Astrocyte of the spinal cord (primary cell): ENCODE results near the gene PER2.
"Not testable (repeated sequence)": the region's sequence is repeated elsewhere in the genome, so short reads cannot be mapped to it uniquely, and the experiment has no call there.

ENCODE experiments used
- DNase-seq: peaks from one replicate; pipeline ENCODE4 v3.0.0; 2011; ENCODE audit warnings: low read depth, low spot score
- H3K4me3 ChIP-seq: 2 replicates; pipeline ENCODE4 v1.5.1; 2011; ENCODE audit warnings: low read depth, mild to moderate bottlenecking, low read length, moderate library complexity
- in situ Hi-C: cut with HindIII; loops from 2 replicates; pipeline ENCODE4 v1.10.0; 2017; ENCODE audit warnings: low sequenced_read_pairs
- TF ChIP-seq, protein P1 (sequence below): IDR thresholded peaks from 2 replicates; pipeline ENCODE4 v1.5.1; 2012; ENCODE audit warnings: low read depth, mild to moderate bottlenecking, low read length, inconsistent platforms

The PER2 gene

GRCh38 chr2:238313289-238313990 is 25.0 kb upstream of the PER2 start:
- TF ChIP-seq, protein P1, sequence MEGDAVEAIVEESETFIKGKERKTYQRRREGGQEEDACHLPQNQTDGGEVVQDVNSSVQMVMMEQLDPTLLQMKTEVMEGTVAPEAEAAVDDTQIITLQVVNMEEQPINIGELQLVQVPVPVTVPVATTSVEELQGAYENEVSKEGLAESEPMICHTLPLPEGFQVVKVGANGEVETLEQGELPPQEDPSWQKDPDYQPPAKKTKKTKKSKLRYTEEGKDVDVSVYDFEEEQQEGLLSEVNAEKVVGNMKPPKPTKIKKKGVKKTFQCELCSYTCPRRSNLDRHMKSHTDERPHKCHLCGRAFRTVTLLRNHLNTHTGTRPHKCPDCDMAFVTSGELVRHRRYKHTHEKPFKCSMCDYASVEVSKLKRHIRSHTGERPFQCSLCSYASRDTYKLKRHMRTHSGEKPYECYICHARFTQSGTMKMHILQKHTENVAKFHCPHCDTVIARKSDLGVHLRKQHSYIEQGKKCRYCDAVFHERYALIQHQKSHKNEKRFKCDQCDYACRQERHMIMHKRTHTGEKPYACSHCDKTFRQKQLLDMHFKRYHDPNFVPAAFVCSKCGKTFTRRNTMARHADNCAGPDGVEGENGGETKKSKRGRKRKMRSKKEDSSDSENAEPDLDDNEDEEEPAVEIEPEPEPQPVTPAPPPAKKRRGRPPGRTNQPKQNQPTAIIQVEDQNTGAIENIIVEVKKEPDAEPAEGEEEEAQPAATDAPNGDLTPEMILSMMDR: no peak
- DNase-seq: no peak
- in situ Hi-C loops: no loop called here
- H3K4me3 ChIP-seq: no peak overlapping the region

DNA sequence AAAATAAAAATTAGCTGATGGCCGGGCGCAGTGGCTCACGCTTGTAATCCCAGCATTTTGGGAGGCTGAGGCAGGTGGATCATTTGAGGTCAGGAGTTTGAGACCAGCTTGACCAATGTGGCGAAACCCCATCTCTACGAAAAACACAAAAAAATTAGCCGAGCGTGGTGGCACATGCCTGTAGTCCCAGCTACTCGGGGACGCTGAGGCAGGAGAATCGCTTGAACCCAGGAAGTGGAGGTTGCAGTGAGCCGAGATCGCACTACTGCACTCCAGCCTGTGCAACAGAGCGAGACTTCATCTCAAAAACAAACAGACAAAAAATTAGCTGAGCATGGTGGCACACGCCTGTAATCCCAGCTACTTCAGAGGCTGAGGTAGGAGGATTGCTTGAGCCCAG is 22.3 kb upstream of the PER2 start:
- H3K4me3 ChIP-seq, in situ Hi-C loops, DNase-seq: not testable (repeated sequence)

DNA sequence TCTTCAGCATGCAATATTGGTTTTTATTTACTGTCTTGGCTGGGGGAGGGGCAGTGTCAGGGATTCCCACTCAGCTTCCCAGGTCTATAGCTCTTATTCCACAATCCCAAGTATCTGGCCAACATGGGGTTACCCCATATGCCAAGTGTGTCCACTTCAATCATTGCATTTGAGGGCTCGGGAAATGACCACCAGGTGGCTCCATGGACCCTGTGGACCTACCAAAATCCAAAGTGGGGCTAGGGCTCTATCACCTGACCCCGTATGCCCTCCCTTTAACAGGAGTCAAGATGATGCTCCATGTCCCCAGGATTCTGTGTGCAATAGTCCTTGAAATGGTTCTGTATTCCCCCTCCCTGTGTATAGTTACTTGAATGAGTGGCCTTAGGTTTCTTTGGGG is 19.8 kb upstream of the PER2 start:
- TF ChIP-seq, protein P1: peak; percentile 41
- in situ Hi-C loops: no loop called here
- no peak for DNase-seq
- H3K4me3 ChIP-seq: no peak overlapping the region

GRCh38 chr2:238306672-238306998 is 18.2 kb upstream of the PER2 start:
- in situ Hi-C loops: no loop called here
- TF ChIP-seq, protein P1: no peak

GRCh38 chr2:238305965-238306671 is 17.7 kb upstream of the PER2 start:
- TF ChIP-seq, protein P1: no peak
- DNase-seq: no peak
- H3K4me3 ChIP-seq: no peak overlapping the region
- in situ Hi-C loops: no loop called here

More at GRCh38 chr2:238306672-238306998, 18.2 kb upstream of the PER2 start:
- no peak overlapping the region for H3K4me3 ChIP-seq
- no peak for DNase-seq

- no peak for DNase-seq
- in situ Hi-C loops: no loop called here
- H3K4me3 ChIP-seq: no peak overlapping the region
- TF ChIP-seq, protein P1: peak; percentile 34
These were observed 16.9 kb upstream of the PER2 start for GRCh38 chr2:238305092-238305862.

DNA sequence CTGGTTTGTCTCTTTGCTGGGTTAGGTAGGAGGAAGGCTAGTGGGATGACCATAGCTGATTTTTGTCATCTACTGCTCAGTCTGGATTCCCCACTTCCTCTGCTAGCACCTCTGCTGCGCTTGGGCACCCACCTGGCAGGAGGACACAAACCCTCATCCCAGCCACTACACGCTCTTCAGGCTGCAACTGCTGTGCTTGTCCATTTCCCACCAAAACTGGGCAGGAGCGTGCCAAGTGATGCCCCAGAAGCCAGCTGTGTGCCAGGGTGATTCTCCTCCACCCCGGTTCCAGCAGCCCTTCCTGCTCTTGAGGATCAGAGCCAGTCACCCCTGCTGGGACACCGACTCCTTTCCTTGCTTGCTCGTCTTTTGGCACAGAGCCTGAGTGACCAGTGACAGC is 15.7 kb upstream of the PER2 start:
- TF ChIP-seq, protein P1: no peak
- no peak overlapping the region for H3K4me3 ChIP-seq
- DNase-seq: no peak
- in situ Hi-C loops: no loop called here
